HCT116 (cell line): ENCODE results near the gene CIAO1. TPM values are rescaled to one million over a fixed set of nuclear protein-coding genes. Genes with fewer than 3 reads are reported as not detected.

Experiments used
- ATAC-seq: fragments of 200-7000 bp; cut with Tn5 transposase; 2 replicates; pipeline ENCODE4 v1.9.1; 2020; ENCODE audit warnings: mild to moderate bottlenecking, moderate library complexity
- BruUV-seq: library from RNA; stranded (reverse); fragments of 400-500 nt; replicated peaks from 2 replicates; lab custom pipeline; 2021; lab: Mats Ljungman, UMichigan
- CTCF ChIA-PET: fragments of 300-600 bp; sonication (Branson Sonifier 250); formaldehyde crosslinking; loops from one replicate; lab custom pipeline; 2021; ENCODE audit warnings: antibody characterized with exemption; lab: Charles Lee
- POLR2A ChIA-PET: fragments of 300-600, 350-600 bp; sonication (Branson Sonifier 250); formaldehyde crosslinking; loops from one replicate; lab custom pipeline; 2021; ENCODE audit warnings: antibody characterized with exemption; lab: Charles Lee
- RAD21 ChIA-PET, 2 experiments: fragments of 300-600 bp; sonication (Branson Sonifier 250); formaldehyde crosslinking; loops; one replicate each; lab custom pipeline; 2023; ENCODE audit warnings: low total read pairs in 2 of 2; ENCODE audit not compliant: uncharacterized antibody in 2 of 2, unreplicated experiment in 2 of 2, low non-redundant PET in 1 of 2; lab: Charles Lee
- DNase-seq: peaks from one replicate; pipeline ENCODE4 v3.0.0-alpha.2; 2010; ENCODE audit warnings: low read depth, low spot score
- H2AFZ ChIP-seq: fragments of 200-600 bp; shearing (Covaris generic), sonication (generic); 2 replicates; pipeline ENCODE4 v1.6.1; 2017; ENCODE audit warnings: low read depth, mixed run types, mixed read lengths, antibody characterized with exemption, low read length; ENCODE audit not compliant: poor library complexity, severe bottlenecking
- H3K27ac ChIP-seq: 2 replicates; pipeline ENCODE4 v1.5.1; 2012; ENCODE audit warnings: low read depth, low read length
- H3K27me3 ChIP-seq: fragments of 200-600 bp; sonication (generic); 2 replicates; pipeline ENCODE4 v1.6.1; 2016; ENCODE audit warnings: mixed run types, low read length, mixed read lengths; ENCODE audit not compliant: insufficient read depth
- H3K36me3 ChIP-seq, 2 experiments: fragments of 200-500 bp in 1 of 2; fragments of 200-600 bp in 1 of 2; sonication (Bioruptor generic) in 1 of 2; sonication (generic) in 1 of 2; 2 replicates each; pipeline versions ENCODE4 v1.5.1 to v1.6.1; 2014 to 2016; ENCODE audit warnings: low read length in 2 of 2, inconsistent platforms in 1 of 2, mixed read lengths in 1 of 2, mixed run types in 1 of 2; ENCODE audit not compliant: insufficient read depth in 2 of 2, control insufficient read depth in 1 of 2
- H3K4me1 ChIP-seq, 2 experiments: fragments of 200-600 bp in 1 of 2; sonication (generic) in 1 of 2; 2 replicates each; pipeline versions ENCODE4 v1.5.1 to v1.6.1; 2012 to 2017; ENCODE audit warnings: low read length in 2 of 2, inconsistent platforms in 1 of 2, mild to moderate bottlenecking in 1 of 2, mixed read lengths in 1 of 2, mixed run types in 1 of 2, moderate library complexity in 1 of 2; ENCODE audit not compliant: insufficient read depth in 2 of 2, control insufficient read depth in 1 of 2
- H3K4me2 ChIP-seq: fragments of 200-600 bp; sonication (generic); 2 replicates; pipeline ENCODE4 v1.6.1; 2017; ENCODE audit warnings: mixed run types, low read length, mixed read lengths
- H3K4me3 ChIP-seq, 2 experiments: fragments of 200-600 bp in 1 of 2; sonication (generic) in 1 of 2; replicated peaks in 1 of 2; 2 replicates each; pipeline ENCODE4 v1.5.1; 2011 to 2016; ENCODE audit warnings: low read length in 2 of 2, control low read depth in 1 of 2, low read depth in 1 of 2, mild to moderate bottlenecking in 1 of 2, mixed read lengths in 1 of 2, mixed run types in 1 of 2
- H3K79me2 ChIP-seq: fragments of 200-600 bp; sonication (generic); 2 replicates; pipeline ENCODE4 v1.6.1; 2017; ENCODE audit warnings: mild to moderate bottlenecking, mixed run types, low read length, moderate library complexity, mixed read lengths; ENCODE audit not compliant: insufficient read depth
- H3K9ac ChIP-seq: fragments of 200-600 bp; sonication (generic); 2 replicates; pipeline ENCODE4 v1.6.1; 2016; ENCODE audit warnings: low read length, mixed read lengths
- H3K9me2 ChIP-seq: fragments of 200-600 bp; sonication (generic), shearing (Covaris generic); 2 replicates; pipeline ENCODE4 v1.6.1; 2017; ENCODE audit warnings: mixed run types, mild to moderate bottlenecking, moderate library complexity; ENCODE audit not compliant: insufficient read depth
- H3K9me3 ChIP-seq, 2 experiments: fragments of 200-500 bp in 1 of 2; fragments of 200-600 bp in 1 of 2; sonication (Bioruptor generic) in 1 of 2; sonication (generic) in 1 of 2; 2 replicates each; pipeline ENCODE4 v1.6.1; 2014 to 2017; ENCODE audit warnings: low read length in 2 of 2, mixed read lengths in 2 of 2, inconsistent platforms in 1 of 2, low read depth in 1 of 2, mild to moderate bottlenecking in 1 of 2, mixed run types in 1 of 2, moderate library complexity in 1 of 2; ENCODE audit not compliant: control insufficient read depth in 1 of 2, insufficient read depth in 1 of 2
- H4K20me1 ChIP-seq: fragments of 200-600 bp; sonication (generic), shearing (Covaris generic); 2 replicates; pipeline ENCODE4 v1.6.1; 2017; ENCODE audit warnings: mixed run types, mild to moderate bottlenecking, moderate library complexity; ENCODE audit not compliant: insufficient read depth
- EZH2 ChIP-seq: fragments of 200-600 bp; sonication (generic); IDR thresholded peaks from 2 replicates; pipeline ENCODE4 v1.6.1; 2017; ENCODE audit warnings: antibody characterized with exemption, mixed run types
- POLR2AphosphoS5 ChIP-seq: IDR thresholded peaks from 2 replicates; pipeline ENCODE4 v1.6.1; 2011; ENCODE audit warnings: mild to moderate bottlenecking, low read depth, low read length, moderate library complexity
- RAD21 ChIP-seq: IDR thresholded peaks from 2 replicates; pipeline ENCODE4 v1.6.1; 2012; ENCODE audit warnings: low read depth, mild to moderate bottlenecking
- ZFX ChIP-seq: fragments of 450-650 bp; IDR thresholded peaks from 2 replicates; pipeline ENCODE4 v1.6.1; 2017
- intact Hi-C: fragments of 100-400 bp; cut with micrococcal nuclease; formaldehyde crosslinking; loops from 2 replicates; pipeline ENCODE4 v1.10.0; 2022
- total RNA-seq: library from RNA; stranded (reverse); gene quantifications from one replicate; pipeline ENCODE4 v1.2.1, GENCODE V29; 2021; ENCODE audit not compliant: unreplicated experiment
- TF ChIP-seq, protein P1 (sequence below): IDR thresholded peaks from 2 replicates; pipeline ENCODE4 v1.6.1; 2011; ENCODE audit warnings: mild to moderate bottlenecking, low read length, moderate library complexity; ENCODE audit not compliant: insufficient replicate concordance; ENCODE audit errors: extremely low read depth
- TF ChIP-seq, protein P2 (sequence below), 3 experiments: fragments of 200-600 bp in 1 of 3; sonication (generic) in 1 of 3; IDR thresholded peaks in 2 of 3; conservative IDR thresholded peaks in 1 of 3; 2 replicates each; pipeline ENCODE4 v1.5.1; 2012 to 2017; ENCODE audit warnings: low read depth in 2 of 3, low read length in 2 of 3, antibody characterized with exemption in 1 of 3, borderline replicate concordance in 1 of 3, control low read depth in 1 of 3, mild to moderate bottlenecking in 1 of 3, mixed read lengths in 1 of 3, mixed run types in 1 of 3, moderate library complexity in 1 of 3; ENCODE audit not compliant: insufficient read depth in 1 of 3

Gene CIAO1
- total RNA-seq, 1 experiment from 2014 or later: 76.8 TPM

DNA sequence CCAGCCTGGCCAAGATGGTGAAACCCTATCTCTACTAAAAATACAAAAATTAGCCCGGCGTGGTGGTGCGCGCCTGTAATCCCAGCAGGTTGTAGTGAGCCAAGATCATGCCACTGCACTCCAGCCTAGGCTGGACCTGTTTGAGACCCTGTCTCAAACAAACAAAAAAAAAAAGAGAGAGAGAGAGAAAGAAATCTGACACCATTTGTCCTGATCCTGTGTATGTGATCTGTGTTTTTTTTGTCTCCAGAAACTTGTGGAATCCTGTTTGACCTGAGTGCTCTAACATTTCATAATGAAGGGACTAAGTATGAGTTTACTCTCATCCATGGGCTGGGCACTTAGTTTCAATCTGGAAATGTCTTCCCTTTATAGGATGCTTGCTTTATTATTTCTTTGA is 52.7 kb downstream of the CIAO1 start:
- Histone ChIP-seq H3K36me3 (no peaks in the 10 kb centered on the region), H2AFZ (no peak overlapping the region), H3K79me2 (no peaks in the 10 kb centered on the region), H3K9ac (no peak overlapping the region), H3K4me1 (peaks cover 8 to 38% of the 10 kb centered on the region in 2 experiments), H3K9me3 (no peaks in the 10 kb centered on the region; a peak in 1 of 4 replicates), H4K20me1 (no peaks in the 10 kb centered on the region), H3K27ac (no peak overlapping the region), H3K4me3 (no peak overlapping the region), H3K9me2 (no peaks in the 10 kb centered on the region), H3K27me3 (no peaks in the 10 kb centered on the region), H3K4me2 (no peak overlapping the region)
- TF ChIP-seq POLR2AphosphoS5 (no peak), ZFX (no peak), RAD21 (no peak), EZH2 (no peak)
- TF ChIP-seq, protein P1, sequence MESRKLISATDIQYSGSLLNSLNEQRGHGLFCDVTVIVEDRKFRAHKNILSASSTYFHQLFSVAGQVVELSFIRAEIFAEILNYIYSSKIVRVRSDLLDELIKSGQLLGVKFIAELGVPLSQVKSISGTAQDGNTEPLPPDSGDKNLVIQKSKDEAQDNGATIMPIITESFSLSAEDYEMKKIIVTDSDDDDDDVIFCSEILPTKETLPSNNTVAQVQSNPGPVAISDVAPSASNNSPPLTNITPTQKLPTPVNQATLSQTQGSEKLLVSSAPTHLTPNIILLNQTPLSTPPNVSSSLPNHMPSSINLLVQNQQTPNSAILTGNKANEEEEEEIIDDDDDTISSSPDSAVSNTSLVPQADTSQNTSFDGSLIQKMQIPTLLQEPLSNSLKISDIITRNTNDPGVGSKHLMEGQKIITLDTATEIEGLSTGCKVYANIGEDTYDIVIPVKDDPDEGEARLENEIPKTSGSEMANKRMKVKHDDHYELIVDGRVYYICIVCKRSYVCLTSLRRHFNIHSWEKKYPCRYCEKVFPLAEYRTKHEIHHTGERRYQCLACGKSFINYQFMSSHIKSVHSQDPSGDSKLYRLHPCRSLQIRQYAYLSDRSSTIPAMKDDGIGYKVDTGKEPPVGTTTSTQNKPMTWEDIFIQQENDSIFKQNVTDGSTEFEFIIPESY: no peak
- TF ChIP-seq, protein P2, sequence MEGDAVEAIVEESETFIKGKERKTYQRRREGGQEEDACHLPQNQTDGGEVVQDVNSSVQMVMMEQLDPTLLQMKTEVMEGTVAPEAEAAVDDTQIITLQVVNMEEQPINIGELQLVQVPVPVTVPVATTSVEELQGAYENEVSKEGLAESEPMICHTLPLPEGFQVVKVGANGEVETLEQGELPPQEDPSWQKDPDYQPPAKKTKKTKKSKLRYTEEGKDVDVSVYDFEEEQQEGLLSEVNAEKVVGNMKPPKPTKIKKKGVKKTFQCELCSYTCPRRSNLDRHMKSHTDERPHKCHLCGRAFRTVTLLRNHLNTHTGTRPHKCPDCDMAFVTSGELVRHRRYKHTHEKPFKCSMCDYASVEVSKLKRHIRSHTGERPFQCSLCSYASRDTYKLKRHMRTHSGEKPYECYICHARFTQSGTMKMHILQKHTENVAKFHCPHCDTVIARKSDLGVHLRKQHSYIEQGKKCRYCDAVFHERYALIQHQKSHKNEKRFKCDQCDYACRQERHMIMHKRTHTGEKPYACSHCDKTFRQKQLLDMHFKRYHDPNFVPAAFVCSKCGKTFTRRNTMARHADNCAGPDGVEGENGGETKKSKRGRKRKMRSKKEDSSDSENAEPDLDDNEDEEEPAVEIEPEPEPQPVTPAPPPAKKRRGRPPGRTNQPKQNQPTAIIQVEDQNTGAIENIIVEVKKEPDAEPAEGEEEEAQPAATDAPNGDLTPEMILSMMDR (IDR thresholded peaks at IDR 0.05 in 2 of 3, conservative IDR thresholded peaks at IDR 0.05 in 1 of 3; ENCODE audit: borderline replicate concordance in 1 of 3, insufficient read depth in 1 of 3, low read depth in 2 of 3, low read length in 2 of 3): no peak
- BruUV-seq: no TSS peak
- POLR2A ChIA-PET: no interaction called here
- intact Hi-C loops: no loop called here
- RAD21 ChIA-PET: no interaction called here
- CTCF ChIA-PET: no interaction called here
- DNase-seq (no peak), ATAC-seq (no peak)
